ENCODE measurements around the gene TNFRSF12A.

Gene TNFRSF12A

DNA sequence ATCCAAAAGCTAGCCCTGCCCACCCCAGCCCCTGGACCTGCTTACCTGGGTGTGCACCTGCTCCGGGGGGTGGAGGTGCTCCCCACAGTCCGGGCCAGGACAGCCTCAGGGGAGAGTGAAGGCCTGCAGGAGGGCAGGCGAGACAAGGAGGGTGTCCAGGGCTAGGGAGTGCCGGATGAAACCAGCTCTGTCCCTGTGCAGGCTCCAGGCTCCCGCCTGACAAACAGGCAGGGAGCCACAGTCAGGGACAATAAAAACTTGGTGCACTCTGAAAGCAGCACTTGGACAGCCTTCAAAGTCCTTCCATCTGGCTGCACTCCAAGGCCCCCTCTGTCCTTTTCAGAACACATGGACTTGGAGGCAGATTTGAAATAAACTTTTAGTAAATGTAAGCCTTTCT is 47.1 kb upstream of the TNFRSF12A start:
- H3K4me3 ChIP-seq (ENCODE audit: severe bottlenecking), result no peak overlapping the region
- no peak for DNase-seq (ENCODE audit: low spot score)
- no peaks in the 10 kb centered on the region for H3K4me1 ChIP-seq (ENCODE audit: insufficient read depth, poor library complexity, severe bottlenecking)
- peaks cover 63% of the 10 kb centered on the region for H3K36me3 ChIP-seq (ENCODE audit: low read depth)
- TF ChIP-seq, protein P1, sequence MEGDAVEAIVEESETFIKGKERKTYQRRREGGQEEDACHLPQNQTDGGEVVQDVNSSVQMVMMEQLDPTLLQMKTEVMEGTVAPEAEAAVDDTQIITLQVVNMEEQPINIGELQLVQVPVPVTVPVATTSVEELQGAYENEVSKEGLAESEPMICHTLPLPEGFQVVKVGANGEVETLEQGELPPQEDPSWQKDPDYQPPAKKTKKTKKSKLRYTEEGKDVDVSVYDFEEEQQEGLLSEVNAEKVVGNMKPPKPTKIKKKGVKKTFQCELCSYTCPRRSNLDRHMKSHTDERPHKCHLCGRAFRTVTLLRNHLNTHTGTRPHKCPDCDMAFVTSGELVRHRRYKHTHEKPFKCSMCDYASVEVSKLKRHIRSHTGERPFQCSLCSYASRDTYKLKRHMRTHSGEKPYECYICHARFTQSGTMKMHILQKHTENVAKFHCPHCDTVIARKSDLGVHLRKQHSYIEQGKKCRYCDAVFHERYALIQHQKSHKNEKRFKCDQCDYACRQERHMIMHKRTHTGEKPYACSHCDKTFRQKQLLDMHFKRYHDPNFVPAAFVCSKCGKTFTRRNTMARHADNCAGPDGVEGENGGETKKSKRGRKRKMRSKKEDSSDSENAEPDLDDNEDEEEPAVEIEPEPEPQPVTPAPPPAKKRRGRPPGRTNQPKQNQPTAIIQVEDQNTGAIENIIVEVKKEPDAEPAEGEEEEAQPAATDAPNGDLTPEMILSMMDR (IDR thresholded peaks at IDR 0.05; ENCODE audit: poor library complexity, severe bottlenecking), result no peak
- H3K27ac ChIP-seq (ENCODE audit: poor library complexity, severe bottlenecking), result peak overlapping the region; percentile 8
- no peak for ATAC-seq (ENCODE audit: low read depth)
- H3K27me3 ChIP-seq (ENCODE audit: insufficient read depth, poor library complexity, severe bottlenecking), result no peaks in the 10 kb centered on the region
- H3K9me3 ChIP-seq (ENCODE audit: severe bottlenecking), result no peaks in the 10 kb centered on the region

DNA sequence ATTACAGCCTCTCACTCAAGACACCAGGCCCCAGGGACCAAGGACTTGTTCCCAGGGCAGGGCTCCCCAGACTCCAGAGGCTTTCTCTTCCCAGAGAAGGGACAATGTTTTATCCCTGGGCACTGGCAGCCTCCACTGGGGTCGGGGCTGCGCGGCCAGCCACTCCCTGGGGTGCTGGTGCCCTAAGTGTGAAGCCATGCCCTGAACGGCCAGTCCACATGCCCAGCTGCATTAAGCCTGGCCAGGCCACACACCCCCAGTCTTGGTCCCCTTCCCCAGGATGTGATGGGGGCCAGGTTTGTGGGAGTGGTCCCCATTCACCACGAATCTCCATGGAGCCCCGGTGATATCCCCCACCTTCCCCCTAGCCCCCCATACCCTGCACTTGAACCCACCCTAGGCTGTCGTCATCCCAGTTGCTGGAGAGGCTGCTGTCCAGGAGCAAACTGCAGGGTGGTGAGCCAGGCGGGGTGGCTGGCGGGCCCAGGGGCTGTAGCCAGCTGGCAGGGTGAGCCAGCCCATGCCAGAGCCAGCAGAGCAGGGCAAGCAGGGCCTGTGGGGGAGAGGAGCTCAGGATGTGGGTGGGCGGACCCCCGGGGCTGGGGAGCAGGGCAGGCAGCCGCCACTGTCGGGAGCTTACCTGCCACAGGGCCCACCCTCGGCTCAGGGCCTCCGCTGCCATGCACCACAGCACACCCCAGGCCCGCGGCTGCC is 46.4 kb upstream of the TNFRSF12A start:
- TF ChIP-seq, protein P1 (IDR thresholded peaks at IDR 0.05; ENCODE audit: poor library complexity, severe bottlenecking), result no peak
- no peak for DNase-seq (ENCODE audit: low spot score)
- peaks cover 3% of the 10 kb centered on the region for H3K4me1 ChIP-seq (ENCODE audit: insufficient read depth, poor library complexity, severe bottlenecking)
- H3K9me3 ChIP-seq (ENCODE audit: severe bottlenecking), result no peaks in the 10 kb centered on the region
- no peak overlapping the region for H3K4me3 ChIP-seq (ENCODE audit: severe bottlenecking)
- peaks cover 70% of the 10 kb centered on the region for H3K36me3 ChIP-seq (ENCODE audit: low read depth)
- ATAC-seq (ENCODE audit: low read depth), result no peak
- peak overlapping the region; percentile 8 for H3K27ac ChIP-seq (ENCODE audit: poor library complexity, severe bottlenecking)
- H3K27me3 ChIP-seq (ENCODE audit: insufficient read depth, poor library complexity, severe bottlenecking), result no peaks in the 10 kb centered on the region

- no peaks in the 10 kb centered on the region for H3K27me3 ChIP-seq (ENCODE audit: insufficient read depth, poor library complexity, severe bottlenecking)
- TF ChIP-seq, protein P1 (IDR thresholded peaks at IDR 0.05; ENCODE audit: poor library complexity, severe bottlenecking), result no peak
- DNase-seq (ENCODE audit: low spot score), result no peak
- H3K4me3 ChIP-seq (ENCODE audit: severe bottlenecking), result no peak overlapping the region
- H3K36me3 ChIP-seq (ENCODE audit: low read depth), result peaks cover 73% of the 10 kb centered on the region
- peaks cover 5% of the 10 kb centered on the region for H3K4me1 ChIP-seq (ENCODE audit: insufficient read depth, poor library complexity, severe bottlenecking)
- no peak for ATAC-seq (ENCODE audit: low read depth)
- no peak overlapping the region for H3K27ac ChIP-seq (ENCODE audit: poor library complexity, severe bottlenecking)
- H3K9me3 ChIP-seq (ENCODE audit: severe bottlenecking), result no peaks in the 10 kb centered on the region
Observed at GRCh38 chr16:2974319-2975056, 45.7 kb upstream of the TNFRSF12A start.

DNA sequence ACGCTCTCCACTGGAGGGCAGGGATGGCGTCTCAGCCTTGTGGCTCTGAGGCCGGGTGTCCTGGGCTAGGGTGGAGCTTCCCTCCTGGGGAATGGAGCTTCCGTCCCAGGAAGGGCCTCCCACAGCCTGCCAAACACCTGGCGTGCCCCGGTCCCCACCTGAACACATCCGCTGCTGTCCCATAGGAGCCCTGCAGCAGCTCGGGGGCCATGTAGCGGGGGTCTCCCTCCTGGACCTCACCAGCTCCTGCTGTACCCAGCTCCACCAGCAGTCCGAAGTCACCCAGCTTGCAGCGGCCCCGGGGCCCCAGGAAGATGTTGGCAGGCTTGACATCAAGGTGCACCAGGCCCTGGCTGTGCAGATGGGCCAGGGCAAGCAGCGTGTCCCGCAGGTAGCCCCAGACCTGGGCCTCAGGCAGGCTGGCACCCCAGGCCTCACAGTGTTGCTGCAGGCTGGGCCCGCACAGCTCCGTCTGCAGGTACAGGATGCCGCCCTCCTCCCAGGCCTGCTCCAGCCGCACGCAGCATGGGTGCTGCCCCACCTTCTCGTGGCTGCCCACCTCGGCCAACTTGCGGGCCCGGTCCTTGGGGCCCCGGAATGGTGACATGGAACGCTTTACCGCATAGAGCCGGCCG is 44.9 kb upstream of the TNFRSF12A start:
- H3K27ac ChIP-seq (ENCODE audit: poor library complexity, severe bottlenecking), result no peak overlapping the region
- peaks cover 5% of the 10 kb centered on the region for H3K4me1 ChIP-seq (ENCODE audit: insufficient read depth, poor library complexity, severe bottlenecking)
- no peaks in the 10 kb centered on the region for H3K27me3 ChIP-seq (ENCODE audit: insufficient read depth, poor library complexity, severe bottlenecking)
- TF ChIP-seq, protein P1 (IDR thresholded peaks at IDR 0.05; ENCODE audit: poor library complexity, severe bottlenecking), result no peak
- H3K9me3 ChIP-seq (ENCODE audit: severe bottlenecking), result no peaks in the 10 kb centered on the region
- no peak for DNase-seq (ENCODE audit: low spot score)
- no peak for ATAC-seq (ENCODE audit: low read depth)
- H3K4me3 ChIP-seq (ENCODE audit: severe bottlenecking), result no peak overlapping the region
- H3K36me3 ChIP-seq (ENCODE audit: low read depth), result peaks cover 73% of the 10 kb centered on the region

All from RWPE2 (cell line).